Astrocyte of the cerebellum (primary cell): ENCODE results near the gene ELL.

Source experiments
- DNase-seq: peaks from one replicate; pipeline ENCODE4 v3.0.0-alpha.2; 2011; ENCODE audit warnings: low read depth
- H3K4me3 ChIP-seq: 2 replicates; pipeline ENCODE4 v1.5.1; 2011; ENCODE audit warnings: mild to moderate bottlenecking, low read depth, low read length, moderate library complexity
- CTCF ChIP-seq: IDR thresholded peaks from 2 replicates; pipeline ENCODE4 v1.5.1; 2012; ENCODE audit warnings: low read length, low read depth, moderate library complexity, mild to moderate bottlenecking; ENCODE audit errors: missing control alignments
- in situ Hi-C: cut with HindIII; loops from 2 replicates; pipeline ENCODE4 v1.10.0; 2017; ENCODE audit warnings: low sequenced_read_pairs

The ELL gene

GRCh38 chr19:18488838-18489626 lies 32.8 kb downstream of the ELL start:
- peak; percentile 58 for TF ChIP-seq CTCF
- no peak for DNase-seq
- no peak overlapping the region for H3K4me3 ChIP-seq
- in situ Hi-C loops: loop anchor here (25.0 kb wide), 1 partner anchor 373 kb away; no protein-coding TSS in a partner anchor

GRCh38 chr19:18488403-18488723 lies 33.5 kb downstream of the ELL start:
- DNase-seq: no peak
- H3K4me3 ChIP-seq: no peak overlapping the region
- peak; percentile 46 for TF ChIP-seq CTCF
- in situ Hi-C loops: loop anchor here (25.0 kb wide), 1 partner anchor 374 kb away; no protein-coding TSS in a partner anchor

DNA sequence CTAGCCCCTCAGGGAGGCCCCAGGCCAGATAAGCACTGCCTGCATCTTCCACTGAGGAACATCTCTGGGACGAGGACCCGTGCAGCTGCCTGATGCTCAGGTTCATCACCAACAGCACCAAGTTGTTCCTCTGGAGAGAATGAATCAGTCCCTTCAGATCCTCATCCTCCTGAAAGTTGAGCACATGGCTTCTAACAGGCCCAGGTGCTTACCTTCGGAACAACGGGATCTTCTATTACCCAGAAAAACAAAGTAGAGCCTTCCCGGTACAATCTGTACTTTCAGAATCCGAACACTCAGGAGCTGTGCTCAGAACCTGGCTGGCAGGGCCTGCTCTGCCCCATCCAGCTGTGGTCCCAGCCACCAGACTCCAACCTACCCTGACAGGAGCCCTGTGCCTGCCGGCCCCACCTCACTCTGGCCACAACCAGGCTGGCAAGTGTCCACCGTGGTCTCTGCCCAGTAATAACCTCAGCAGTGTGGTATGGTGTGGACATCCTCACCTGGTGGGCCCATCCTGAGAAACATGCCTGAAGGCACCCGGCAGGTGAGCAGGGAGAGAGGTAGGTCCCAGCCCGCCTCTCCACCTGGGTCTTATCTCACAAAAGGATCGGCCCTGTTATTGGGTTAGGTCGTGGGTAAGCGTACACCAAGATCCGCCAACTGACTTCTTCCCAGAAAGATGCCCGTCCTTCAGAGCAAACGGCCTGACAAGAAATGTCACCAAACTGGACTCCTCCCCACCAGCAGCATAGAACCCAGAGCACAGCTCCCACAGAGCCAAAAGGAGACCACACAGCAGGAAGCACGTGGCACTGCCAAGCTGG lies 34.1 kb downstream of the ELL start:
- no peak overlapping the region for H3K4me3 ChIP-seq
- no peak for TF ChIP-seq CTCF
- in situ Hi-C loops: loop anchor here (25.0 kb wide), 1 partner anchor 375 kb away; no protein-coding TSS in a partner anchor
- DNase-seq: no peak

DNA sequence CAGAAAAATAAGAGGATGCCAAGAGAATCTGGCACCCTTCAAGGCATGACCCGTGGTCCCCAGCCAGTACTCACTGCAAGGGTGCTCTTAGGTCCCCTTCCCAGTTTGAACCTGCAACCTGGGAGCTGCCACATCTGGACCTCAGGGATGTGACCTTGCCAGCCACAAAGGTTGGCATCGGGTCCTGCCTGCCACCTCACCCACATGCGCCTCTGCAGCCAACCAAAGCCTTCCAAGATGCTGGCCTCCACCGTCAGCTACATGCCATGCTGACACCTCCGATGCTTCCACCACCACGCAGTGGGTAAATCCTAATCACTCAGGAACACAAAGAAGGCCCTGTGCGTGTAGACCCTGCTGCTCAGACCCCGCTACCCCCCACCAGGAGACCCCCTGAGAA lies 35.1 kb downstream of the ELL start:
- TF ChIP-seq CTCF: no peak
- no peak overlapping the region for H3K4me3 ChIP-seq
- DNase-seq: no peak
- in situ Hi-C loops: loop anchor here (25.0 kb wide), 1 partner anchor 376 kb away; no protein-coding TSS in a partner anchor

GRCh38 chr19:18484992-18485391 lies 36.9 kb downstream of the ELL start:
- H3K4me3 ChIP-seq: no peak overlapping the region
- TF ChIP-seq CTCF: no peak
- in situ Hi-C loops: loop anchor here (25.0 kb wide), 1 partner anchor 377 kb away; no protein-coding TSS in a partner anchor
- no peak for DNase-seq

DNA sequence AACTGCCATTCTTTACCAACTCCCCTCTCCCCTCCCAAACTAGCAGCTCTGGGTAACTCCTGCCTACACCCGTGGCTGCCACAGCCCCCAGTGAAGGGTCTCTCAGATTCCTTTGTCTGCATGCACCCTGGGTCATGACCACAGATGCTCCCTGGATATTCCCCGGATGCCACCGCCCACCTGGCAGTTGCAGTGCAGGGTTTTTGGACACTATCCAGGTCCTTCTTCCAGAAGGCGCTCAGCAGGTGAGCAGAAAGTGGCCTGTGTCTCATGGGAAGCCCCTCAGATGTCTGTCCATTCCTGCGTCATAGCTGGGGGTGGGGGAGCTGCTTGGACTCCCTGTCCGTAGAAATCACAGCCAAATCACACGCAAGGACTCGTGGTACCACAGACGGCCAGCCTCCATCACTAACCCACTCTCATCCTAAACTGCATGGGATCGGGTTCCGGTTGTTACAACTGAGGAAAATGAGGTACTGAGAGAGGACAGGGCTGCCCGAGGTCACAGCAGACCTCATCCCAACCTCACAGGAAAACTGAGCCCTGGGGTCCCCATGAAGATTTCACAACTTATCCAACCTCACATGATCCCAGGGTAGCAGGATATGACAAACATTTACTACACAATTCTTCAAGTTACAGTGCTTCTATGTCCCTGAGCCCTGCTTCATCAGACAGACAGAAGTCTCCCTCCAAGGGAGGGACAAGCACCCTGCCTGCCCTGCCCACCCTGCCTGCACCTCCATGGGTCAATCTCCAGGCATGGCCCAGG lies 38.6 kb downstream of the ELL start:
- no peak for DNase-seq

More for the DNA sequence above, 38.6 kb downstream of the ELL start:
- in situ Hi-C loops: loop anchor here (25.0 kb wide), 1 partner anchor 379 kb away; no protein-coding TSS in a partner anchor
- H3K4me3 ChIP-seq: no peak overlapping the region
- no peak for TF ChIP-seq CTCF
